T-helper 9 cell (primary cell): ENCODE data around the gene INSYN2A.

Source experiments
- DNase-seq: peaks from one replicate; pipeline ENCODE4 v3.0.0-alpha.2; 2020
- total RNA-seq, 2 donors: gene quantifications; one replicate each; lab custom pipeline; 2026; lab: John Stamatoyannopoulos, UW

The INSYN2A gene
- 0 reads per million in 2 donors for total RNA-seq

DNA sequence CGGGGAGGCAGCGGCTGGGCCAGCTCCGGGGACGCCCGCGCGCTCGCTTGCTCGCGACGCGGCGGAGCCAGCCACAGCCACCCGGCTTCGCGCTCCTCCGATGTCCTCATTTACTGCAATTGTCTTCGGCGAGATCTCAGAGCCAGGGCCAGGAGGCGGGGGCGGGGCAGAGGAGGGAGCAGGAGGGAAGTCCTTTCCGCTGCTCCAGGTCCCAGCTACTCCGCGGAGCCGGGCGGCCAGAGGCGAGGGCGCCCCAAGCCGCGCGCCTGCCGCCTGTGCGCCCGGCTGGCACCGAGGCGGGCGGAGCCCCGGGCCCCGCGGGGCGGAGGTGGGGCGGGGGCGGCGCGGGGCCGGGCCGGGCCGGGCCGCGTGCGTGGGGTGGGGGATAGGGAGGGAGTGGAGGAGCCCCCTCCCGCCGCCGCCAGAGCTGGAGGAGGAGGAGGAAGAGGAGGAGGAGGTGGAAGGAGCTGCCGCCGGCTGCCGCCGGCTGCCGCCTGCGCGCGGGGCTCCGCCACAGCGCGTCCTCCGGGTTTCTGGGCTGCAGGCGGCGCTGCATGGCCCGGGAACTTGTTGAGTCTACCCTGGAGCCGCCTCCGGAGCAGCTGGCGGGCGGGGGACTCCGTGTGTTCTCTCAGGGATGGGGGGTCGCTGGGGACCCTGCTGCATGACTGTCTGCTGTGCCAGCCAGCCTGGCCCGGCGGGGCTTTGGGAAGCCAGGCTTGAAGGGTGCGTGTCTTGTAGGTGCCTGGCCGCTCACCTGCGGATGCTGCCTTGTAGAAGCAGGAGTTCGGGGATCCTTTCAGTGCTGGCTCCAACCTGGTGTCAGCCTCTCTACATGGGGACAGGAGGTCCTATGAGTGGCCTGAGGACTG, at the start of gene INSYN2A:
INSYN2A (minus strand) TSS at position 310 of the 872 bp plus-strand sequence. CDS start 20,196 bp downstream, outside the sequence.
- no peak for DNase-seq

DNA sequence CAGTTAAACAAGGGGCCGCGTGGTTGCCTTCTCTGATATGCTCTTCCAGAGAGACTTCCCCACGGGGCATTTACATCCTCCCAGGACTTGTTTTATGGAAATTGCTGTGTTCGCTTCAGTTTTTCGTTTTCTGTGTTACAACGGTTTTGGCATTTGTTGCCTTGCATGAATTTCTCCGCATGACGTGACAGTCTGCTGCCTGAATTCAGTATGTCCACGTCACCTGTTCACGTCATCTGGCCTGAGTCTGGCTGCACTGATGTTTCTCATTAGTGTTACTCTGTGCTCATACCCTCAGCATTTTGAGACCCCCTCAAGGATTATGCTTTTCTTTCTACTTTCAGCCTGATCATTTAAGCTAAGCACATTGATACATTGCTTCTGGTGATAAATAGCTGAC, 49.1 kb upstream of the INSYN2A start:
- DNase-seq = no peak

GRCh38 chr10:127243490-127244272, 47.3 kb upstream of the INSYN2A start:
- DNase-seq = no peak

- DNase-seq = no peak
Observed at GRCh38 chr10:127242914-127243313, 46.5 kb upstream of the INSYN2A start.

- no peak for DNase-seq
Observed at GRCh38 chr10:127236266-127236665, 39.9 kb upstream of the INSYN2A start.

DNA sequence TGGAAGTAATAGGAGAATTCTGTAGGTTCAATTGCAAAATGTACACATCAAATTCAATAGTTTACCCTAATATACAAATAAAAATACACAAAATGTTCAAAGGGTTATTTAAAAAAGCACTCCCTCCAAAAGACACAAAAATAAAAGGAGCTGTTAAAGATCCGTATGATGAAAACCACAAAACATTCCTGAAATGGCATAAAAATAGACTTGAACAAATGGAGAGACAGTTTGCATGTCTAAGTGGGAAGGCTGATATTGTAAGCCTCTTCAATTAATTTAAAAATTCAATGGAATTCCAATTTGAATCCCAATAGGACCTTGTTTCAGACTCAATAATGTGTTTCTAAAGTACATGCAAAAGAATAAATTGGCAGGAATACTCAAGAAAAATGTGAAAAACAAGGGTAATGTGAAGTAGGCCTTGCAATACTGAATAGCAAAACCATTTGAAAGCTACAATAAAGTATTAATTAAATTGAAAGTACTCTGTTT, 38.0 kb upstream of the INSYN2A start:
- DNase-seq = no peak

- no peak for DNase-seq
Observed at GRCh38 chr10:127228195-127228787, 31.9 kb upstream of the INSYN2A start.

DNA sequence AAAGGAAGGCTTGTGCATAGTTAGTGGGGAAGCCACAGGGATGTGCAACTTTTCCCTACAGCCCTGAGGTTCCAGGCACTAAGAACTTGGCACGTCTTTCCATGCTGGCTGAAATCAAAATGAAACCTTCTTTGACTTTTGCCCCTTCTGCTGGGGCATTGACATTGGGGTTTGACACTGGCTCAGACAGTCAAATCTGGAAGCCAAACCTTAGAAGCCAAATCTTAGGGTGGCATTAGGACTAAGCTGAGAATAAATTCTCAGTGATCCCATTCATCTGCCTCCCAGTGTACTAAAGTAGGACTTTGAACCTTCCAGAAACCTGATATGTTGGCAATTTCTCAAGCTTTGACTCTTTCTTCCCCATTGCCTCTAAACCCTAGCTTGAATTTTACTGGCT, 31.3 kb upstream of the INSYN2A start:
- no peak for DNase-seq

GRCh38 chr10:127227027-127227426, 30.6 kb upstream of the INSYN2A start:
- no peak for DNase-seq

- DNase-seq = no peak
Observed at GRCh38 chr10:127221281-127221680, 24.9 kb upstream of the INSYN2A start.

GRCh38 chr10:127218658-127219057, 22.3 kb upstream of the INSYN2A start:
- no peak for DNase-seq

DNA sequence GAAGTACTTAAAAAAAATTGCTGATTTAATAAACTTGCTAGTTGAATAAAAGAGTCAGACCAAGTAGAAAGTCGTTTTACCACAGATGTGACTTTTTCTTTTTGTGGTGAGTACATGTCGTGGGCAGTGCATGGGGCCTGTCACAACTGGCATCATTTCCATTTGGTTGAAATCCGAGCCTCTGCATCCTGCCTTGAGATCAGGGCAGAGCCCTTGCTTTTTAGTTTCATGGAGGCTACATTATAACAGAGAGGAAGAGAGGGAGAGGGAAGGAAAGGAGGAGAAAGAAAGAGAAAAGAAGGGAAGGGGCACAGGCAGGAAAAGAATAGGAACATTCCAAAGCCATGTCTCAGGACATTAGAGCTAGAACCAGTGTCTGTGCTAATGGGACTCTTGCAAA, 20.4 kb upstream of the INSYN2A start:
- no peak for DNase-seq

- DNase-seq = no peak
Observed at GRCh38 chr10:127216274-127216673, 19.9 kb upstream of the INSYN2A start.

DNA sequence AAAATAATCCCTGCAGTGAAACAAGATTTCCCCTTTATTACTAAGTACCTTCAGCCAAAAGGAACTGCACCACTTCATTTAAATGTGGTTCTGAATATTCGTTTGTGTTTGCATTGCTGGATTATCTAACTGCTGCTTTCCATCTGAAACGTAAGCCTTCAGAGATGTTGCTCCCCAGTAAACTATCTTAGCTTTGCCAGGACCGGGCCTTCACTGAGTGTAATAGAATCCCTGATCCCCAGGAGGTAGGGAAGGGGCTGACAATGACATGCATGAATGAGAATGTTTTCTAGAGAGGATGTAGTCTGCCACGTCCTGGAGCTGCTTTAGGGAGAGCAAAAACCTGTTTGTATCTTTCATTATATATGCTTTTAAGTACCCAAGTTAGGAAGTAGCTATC, 19.5 kb upstream of the INSYN2A start:
- DNase-seq = no peak

DNA sequence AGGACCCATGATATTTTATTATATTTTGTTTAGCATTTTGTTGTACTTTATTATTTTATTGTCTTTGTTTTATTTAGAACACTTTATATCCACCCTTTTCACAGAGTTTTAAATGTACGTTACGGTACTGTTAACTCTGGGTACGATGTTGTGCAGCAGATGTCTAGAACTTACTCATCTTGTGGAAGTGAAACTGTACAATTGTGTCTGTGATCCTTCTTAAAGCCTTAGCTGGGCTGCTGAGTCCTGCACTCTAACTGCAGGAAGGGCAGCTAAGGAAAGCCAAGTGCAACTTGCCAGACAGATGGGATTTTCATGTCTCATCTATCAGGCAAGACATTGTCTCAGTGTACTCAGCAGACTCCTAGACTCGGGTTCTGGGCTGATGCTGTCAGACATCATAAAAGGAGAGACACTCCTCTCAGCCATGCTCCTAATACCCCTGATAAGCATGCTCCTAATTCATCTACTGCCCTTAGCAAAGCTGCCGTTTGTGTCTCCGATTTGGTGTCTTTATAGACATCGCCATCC, 14.6 kb upstream of the INSYN2A start:
- no peak for DNase-seq

DNA sequence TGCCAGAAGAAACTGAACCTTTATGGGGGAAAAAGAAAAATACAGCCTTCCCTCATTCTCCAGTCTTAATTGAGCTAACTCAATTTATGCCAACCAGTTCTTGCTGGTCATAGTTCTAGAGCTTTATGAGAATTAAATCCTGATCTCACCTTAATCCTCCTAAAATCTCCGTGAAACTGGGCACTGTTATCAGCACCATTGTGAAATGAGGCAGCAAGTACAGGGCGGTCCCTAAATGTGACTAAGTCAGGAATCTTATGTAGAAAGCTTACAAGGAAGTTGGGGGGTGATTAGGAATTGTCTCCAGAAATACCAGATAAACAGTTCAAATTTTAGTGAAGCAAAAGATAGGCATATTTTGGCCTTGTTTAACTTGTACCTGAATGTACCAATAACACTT, 10.7 kb upstream of the INSYN2A start:
- DNase-seq = no peak

- no peak for DNase-seq
Observed at GRCh38 chr10:127203067-127203466, 6.7 kb upstream of the INSYN2A start.

DNA sequence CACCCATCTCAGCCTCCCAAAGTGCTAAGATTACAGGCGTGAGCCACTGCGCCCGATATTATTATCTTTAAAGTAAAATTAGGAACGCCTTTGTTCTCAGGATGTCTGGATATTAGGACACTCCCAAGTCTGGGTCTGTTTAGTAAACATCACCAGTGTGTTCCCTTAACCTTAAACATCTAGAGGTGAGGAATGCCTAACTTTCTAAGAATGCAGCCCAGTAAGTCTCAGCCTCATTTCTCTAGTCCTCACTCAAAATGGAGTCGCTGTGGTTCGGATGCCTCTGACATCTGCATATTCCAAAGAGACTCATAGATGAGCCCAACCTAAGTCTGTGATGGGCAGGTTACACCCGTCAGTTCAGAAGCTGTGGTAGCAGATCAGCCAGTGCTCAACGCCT, 4.3 kb upstream of the INSYN2A start:
- no peak for DNase-seq

- DNase-seq = no peak
Observed at GRCh38 chr10:127198721-127199120, 2.3 kb upstream of the INSYN2A start.

DNA sequence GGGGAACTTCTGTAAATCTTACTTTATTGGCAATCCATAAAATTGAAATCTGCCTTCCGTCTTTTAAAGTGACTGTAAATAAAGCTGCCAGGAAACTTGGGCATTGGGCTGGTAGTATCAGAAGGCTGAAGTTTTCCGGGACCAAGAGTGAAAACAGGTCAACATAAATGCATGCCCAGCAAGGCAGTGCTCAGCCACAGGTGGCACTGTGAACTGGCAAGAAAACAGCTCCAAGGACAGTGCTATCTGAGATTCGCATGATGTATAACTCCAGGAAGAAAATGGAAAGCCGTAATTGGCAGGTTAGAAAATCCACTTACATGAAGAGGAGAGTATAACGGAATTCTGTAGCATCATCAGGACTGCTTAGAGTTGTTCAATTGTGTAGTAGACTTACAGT, 1.9 kb upstream of the INSYN2A start:
- no peak for DNase-seq

DNA sequence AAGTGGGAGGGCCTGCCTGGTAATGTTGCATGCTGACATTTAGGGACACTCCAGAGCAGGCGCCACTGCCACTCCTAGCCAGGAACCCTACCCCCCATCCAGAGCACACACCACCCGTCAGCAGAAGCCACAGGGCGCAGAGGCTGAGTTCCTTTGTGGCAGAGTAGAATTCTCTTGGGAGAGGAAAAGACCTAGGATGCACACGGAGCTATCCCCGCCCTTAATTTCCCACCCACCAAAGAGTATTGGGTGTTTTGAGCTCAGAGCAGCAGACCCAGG, 702 bp upstream of the INSYN2A start:
- no peak for DNase-seq

DNA sequence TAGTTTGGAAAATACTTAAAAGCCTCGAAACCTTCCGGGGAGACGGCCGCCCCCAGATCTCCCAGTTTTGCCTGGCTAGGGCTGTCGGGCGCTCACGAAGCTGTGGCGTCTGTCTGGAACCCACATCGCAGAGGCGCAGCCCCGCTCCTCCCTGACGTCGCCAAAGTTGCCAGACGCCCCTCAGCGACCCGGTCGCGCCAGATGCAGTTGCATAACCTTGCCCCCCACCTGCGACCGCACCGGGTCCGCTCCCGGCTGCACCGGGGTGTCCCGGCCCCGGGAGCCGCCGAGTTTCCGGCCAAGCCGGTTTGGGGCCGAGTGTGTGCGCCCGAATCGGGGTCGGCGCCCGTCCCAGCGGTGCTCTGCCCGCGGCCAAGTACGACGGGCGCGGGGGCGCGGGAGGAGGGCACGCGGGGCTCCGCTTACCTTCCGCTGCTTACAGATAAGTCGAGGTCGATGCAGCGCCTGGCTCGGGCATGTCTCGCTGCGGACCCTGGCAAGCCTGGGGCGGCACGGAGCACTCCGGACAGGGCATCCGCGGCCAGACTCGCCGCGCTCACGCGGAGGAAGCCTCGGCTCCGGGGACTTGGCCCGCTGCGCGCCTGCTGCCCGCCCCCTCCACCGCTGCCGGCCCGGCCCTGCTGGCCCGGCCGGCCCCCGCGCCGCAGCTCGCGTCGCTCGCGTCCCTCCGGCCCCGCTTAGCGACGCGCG, 665 bp downstream of the INSYN2A start:
- DNase-seq = no peak

DNA sequence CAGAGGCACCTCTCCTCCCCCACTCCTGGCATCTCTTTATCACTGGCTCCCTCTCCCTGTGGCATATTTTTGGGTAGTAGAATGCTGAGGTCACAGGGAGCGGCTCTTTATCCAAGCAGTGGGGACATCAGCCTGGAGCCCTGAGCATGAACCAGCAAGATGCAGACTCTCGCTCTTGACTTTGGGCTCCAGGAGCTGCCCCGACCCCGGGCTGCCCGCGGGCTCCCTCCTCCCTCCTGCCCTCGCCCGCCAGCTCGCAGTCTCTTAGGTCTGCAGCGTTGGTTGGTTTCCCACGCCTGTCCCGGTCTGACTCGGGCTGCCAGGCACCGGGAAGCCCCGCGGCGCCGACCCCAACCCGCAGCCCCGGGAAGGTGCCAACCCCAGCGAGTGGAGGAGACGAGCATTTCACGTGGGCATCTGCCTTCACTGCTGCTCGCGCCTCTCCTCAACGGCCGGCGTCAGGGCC, 1.3 kb downstream of the INSYN2A start:
- no peak for DNase-seq
